HAP-1 (cell line): Measurements from ENCODE around the gene NKAPD1.

Experiments used
- DNase-seq, 2 experiments: peaks; one replicate each; pipeline ENCODE4 v3.0.0-alpha.2; 2016 to 2020; ENCODE audit warnings: low spot score in 2 of 2
- H3K27me3 ChIP-seq: fragments of 250-450 bp; sonication (Bioruptor Pico); 2 replicates; pipeline ENCODE4 v1.5.1; 2020; ENCODE audit warnings: low read depth, mild to moderate bottlenecking, moderate library complexity
- H3K36me3 ChIP-seq: fragments of 250-450 bp; sonication (Bioruptor Pico); replicated peaks from 2 replicates; pipeline ENCODE4 v1.5.1; 2020; ENCODE audit warnings: mild to moderate bottlenecking
- H3K4me1 ChIP-seq: fragments of 250-450 bp; sonication (Bioruptor Pico); 2 replicates; pipeline ENCODE4 v1.5.1; 2020; ENCODE audit warnings: mild to moderate bottlenecking
- H3K4me3 ChIP-seq: fragments of 250-450 bp; sonication (Bioruptor Pico); 2 replicates; pipeline ENCODE4 v1.5.1; 2020; ENCODE audit warnings: mild to moderate bottlenecking, moderate library complexity
- H3K9me3 ChIP-seq: fragments of 250-450 bp; sonication (Bioruptor Pico); 2 replicates; pipeline ENCODE4 v1.5.1; 2020; ENCODE audit warnings: mild to moderate bottlenecking, moderate library complexity
- in situ Hi-C: fragments of 300-500 bp; cut with MboI; formaldehyde crosslinking; loops from 3 replicates; pipeline ENCODE4 v1.14.3; 2020; ENCODE audit warnings: low sequenced_read_pairs, inconsistent platforms, mixed read lengths

The NKAPD1 gene

DNA sequence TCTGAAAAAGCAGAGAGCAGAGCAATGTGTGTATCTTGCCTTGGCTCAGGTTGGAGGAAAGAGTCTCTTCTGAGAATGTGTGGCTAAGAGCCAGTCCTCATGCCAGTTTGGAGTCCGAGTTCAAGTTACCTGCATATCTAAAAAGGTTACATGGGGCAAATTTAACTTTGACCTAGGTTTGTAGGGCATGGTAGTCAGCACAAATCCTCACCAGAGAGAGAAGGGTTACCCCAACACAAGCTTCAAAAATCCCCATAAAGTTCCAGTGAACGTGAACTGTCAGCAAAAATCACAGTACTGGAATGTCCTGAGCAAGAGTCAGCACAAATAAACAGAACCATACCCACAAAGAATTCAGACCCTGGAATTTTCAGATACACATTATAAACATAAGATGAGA, 26.4 kb downstream of the NKAPD1 start:
- in situ Hi-C loops = no loop called here
- H3K36me3 ChIP-seq = peaks cover 5% of the 10 kb centered on the region

DNA sequence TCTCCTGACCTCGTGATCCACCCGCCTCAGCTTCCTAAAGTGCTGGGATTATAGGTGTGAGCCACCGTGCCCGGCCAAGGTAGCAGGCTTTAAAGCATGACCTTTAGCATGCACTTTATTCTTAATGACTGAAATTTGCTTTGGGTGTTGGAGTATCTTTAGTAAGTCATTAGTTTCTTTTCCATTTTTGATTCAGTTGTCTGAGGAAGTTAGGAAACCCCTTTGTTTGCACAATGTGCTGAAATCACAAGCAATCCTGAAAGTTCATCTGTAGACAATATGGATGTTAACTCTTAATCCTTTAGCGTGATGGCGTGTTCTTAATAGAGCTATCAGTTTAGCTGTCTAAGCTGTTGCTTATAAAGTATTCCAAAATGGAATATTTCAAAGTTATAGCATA, 29.3 kb downstream of the NKAPD1 start:
- Histone ChIP-seq H3K36me3 (no peaks in the 10 kb centered on the region), H3K9me3 (no peaks in the 10 kb centered on the region), H3K4me1 (no peaks in the 10 kb centered on the region), H3K27me3 (no peaks in the 10 kb centered on the region), H3K4me3 (no peak overlapping the region)
- DNase-seq = no peak
- in situ Hi-C loops = no loop called here

More for the DNA sequence above, 26.4 kb downstream of the NKAPD1 start:
- Histone ChIP-seq H3K4me1 (no peaks in the 10 kb centered on the region), H3K9me3 (no peaks in the 10 kb centered on the region), H3K4me3 (no peak overlapping the region), H3K27me3 (no peaks in the 10 kb centered on the region)
- DNase-seq = no peak

DNA sequence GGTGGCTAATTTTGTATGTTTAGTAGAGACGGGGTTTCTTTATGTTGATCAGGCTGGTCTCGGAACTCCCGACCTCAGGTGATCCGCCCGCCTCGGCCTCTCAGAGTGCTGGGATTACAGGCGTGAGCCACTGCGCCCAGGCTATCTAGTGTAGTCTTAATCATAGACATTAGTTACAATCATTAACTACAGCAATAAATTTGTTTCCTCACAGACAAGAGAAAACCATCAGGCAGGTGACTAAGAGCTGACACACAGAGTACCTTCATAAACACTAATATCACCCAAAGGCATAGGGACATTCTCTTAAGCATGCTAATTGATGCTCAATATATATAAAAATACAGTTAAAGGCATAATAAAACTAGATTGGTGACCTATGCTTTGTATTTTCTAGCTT, 32.0 kb downstream of the NKAPD1 start:
- Histone ChIP-seq H3K9me3 (no peaks in the 10 kb centered on the region), H3K36me3 (no peaks in the 10 kb centered on the region), H3K4me3 (no peak overlapping the region), H3K27me3 (no peaks in the 10 kb centered on the region), H3K4me1 (no peaks in the 10 kb centered on the region)
- no peak for DNase-seq
- in situ Hi-C loops = no loop called here

DNA sequence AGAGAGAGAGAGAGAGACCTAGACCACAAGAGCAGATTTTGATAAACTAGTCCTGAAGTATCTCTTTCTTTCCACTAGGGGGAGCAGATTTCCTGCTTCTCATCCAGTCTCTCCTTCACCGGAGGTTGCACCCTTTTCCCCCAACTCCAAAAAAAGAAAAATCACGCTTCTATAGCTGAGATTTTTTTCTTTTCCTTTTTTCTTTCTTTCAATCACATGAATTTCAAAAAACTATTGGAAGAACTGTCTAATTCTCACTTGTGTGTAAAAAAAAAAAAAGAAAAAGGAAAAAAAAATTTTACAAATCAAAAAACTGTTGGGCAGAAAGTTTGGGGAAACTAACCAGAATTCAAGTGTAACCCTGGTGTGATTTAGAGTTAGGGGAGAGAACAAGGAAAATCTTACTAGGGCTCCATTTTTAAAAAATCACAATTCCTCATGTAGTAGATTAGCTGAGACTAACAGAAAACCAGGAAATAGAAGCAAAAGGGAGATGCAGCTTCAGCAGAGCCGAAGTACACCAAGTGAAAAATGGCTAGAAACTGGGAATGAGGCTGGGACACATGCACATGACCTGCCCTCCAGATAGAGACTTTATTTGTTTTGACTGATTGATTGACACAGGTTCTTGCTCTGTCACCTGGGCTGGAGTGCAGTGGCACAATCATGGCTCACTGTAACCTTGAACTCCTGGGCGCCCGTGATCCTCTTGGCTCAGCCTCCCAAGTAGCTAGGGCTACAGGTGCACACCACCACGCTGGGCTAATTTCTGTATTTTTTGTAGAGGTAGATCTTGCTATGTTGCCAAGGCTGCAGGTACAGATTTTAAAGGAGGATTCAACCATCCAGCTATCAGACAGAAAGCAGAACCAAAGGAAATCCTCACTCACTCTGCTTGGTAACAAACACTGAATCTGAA, 39.7 kb downstream of the NKAPD1 start:
- Histone ChIP-seq H3K9me3 (no peaks in the 10 kb centered on the region), H3K4me3 (no peak overlapping the region), H3K27me3 (no peaks in the 10 kb centered on the region), H3K36me3 (no peaks in the 10 kb centered on the region), H3K4me1 (no peaks in the 10 kb centered on the region)
- in situ Hi-C loops = no loop called here
- peak; percentile 21 to 70 for DNase-seq

DNA sequence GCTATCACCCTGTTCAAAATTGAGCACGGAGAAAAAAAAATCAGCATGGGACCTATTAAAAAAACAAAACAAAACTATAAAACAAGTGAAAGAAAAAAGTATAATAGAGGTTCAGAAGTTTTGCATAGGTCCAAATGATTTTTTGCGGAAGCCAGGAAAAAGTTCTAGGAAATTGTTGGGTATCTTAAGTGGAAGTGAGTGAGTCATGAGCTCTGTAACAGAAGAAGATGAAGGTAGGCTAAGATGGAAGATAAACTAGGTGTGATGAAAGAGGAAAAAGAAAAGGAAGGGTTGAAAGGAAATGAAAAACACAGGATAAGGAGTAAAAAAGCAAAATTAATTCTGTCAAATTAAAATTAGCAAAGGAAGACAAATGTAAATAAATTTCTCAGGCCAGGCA, 40.4 kb downstream of the NKAPD1 start:
- no peak overlapping the region for H3K4me3 ChIP-seq
- no peaks in the 10 kb centered on the region for H3K9me3 ChIP-seq
- no peak for DNase-seq
- H3K4me1 ChIP-seq = no peaks in the 10 kb centered on the region
- in situ Hi-C loops = no loop called here
- no peaks in the 10 kb centered on the region for H3K27me3 ChIP-seq
- H3K36me3 ChIP-seq = no peaks in the 10 kb centered on the region

DNA sequence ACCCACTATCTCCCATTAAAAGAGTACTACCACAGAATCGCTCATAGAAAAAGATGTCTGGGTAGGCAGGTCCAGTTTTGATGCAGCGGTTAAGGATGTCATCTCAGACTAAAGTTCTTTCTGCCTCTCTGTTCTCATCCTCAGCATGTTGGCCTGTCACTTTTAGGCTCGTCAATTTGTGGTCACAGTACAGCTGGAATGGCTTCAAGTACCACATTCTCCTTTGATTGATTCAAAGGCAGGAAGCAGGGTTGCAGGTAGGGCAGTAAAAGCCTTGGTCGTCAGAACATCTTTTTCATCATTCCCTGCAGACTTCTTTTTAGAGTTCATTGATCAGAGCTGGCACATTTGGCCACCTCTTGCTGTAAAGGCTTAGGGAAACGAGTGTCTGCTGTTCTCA, 41.3 kb downstream of the NKAPD1 start:
- no peaks in the 10 kb centered on the region for H3K36me3 ChIP-seq
- no peak overlapping the region for H3K4me3 ChIP-seq
- no peaks in the 10 kb centered on the region for H3K9me3 ChIP-seq
- no peak for DNase-seq
- no peaks in the 10 kb centered on the region for H3K4me1 ChIP-seq
- in situ Hi-C loops = no loop called here
- no peaks in the 10 kb centered on the region for H3K27me3 ChIP-seq

DNA sequence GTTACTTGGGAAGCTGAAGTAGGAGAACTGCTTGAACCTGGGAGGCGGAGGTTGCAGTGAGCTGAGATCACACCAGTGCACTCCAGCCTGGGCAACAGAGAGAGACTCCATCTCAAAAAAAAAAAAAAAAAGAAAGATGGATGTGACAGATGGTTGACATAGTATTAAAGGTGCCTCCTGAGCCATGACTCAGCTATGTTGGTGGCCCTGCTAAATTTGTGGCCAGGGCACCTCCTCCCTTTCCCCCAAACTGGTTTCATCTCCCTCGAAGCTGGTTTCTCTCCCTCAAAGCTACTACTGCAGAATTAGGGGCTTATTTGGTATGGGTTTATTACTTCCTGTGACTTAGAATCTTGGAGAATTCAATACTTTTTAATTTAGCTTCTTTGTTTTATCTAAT, 44.1 kb downstream of the NKAPD1 start:
- no peaks in the 10 kb centered on the region for H3K36me3 ChIP-seq
- no peaks in the 10 kb centered on the region for H3K4me1 ChIP-seq
- H3K4me3 ChIP-seq = no peak overlapping the region
- H3K27me3 ChIP-seq = no peaks in the 10 kb centered on the region
- no peak for DNase-seq
- in situ Hi-C loops = no loop called here
- no peaks in the 10 kb centered on the region for H3K9me3 ChIP-seq

DNA sequence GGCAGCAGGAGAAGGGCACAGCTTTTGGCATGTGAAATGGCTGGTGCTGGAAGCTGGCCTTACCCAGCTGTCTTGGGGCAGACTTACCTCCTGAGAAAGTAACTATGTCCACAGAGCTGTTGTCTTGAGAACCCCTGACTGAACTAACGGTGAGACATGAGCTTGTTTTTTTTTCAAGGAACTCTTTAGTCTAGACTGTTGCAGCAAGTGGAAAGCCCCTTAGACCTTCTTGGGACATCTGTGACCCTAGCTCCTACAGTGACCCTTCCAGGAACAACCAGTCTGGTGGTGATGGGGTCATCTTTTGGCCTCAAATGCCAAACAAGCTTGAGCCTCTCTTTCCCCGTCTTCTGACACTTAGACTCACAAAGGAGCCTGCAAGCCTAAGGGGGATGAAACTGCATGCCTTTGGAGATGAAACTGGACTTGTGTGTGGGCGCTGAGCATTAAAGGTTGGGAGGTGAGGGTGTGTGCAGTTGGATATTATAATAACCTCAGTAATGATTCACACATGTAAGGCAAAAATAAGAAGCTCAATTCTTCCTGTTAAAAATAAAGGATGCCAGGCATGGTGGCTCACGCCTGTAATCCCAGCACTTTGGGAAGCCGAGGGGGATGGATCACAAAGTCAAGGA, 48.0 kb downstream of the NKAPD1 start:
- Histone ChIP-seq H3K36me3 (no peaks in the 10 kb centered on the region), H3K27me3 (no peaks in the 10 kb centered on the region), H3K4me3 (no peak overlapping the region), H3K9me3 (no peaks in the 10 kb centered on the region), H3K4me1 (no peaks in the 10 kb centered on the region)
- in situ Hi-C loops = no loop called here
- no peak for DNase-seq

DNA sequence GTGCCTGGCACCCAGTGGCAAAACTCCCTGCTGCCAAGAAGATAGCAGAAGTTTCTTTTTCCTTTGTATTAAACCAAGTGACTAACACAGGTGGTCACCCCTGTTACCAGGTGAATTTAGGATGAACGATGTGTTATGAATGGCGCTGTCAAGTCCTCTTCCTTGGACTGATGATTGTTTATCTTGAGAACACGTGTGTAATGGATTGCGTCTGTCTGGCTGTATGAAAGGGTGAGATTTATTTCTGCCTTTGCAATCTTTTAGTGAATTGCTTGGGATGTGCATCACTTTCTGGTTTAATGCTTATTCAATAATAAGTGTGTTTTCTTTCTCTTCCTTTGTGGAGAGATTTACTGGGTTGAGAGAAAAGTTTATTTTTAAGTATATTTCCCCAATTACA, 49.0 kb downstream of the NKAPD1 start:
- in situ Hi-C loops = no loop called here
- no peaks in the 10 kb centered on the region for H3K9me3 ChIP-seq
- H3K4me3 ChIP-seq = no peak overlapping the region
- DNase-seq = no peak
- H3K4me1 ChIP-seq = no peaks in the 10 kb centered on the region
- no peaks in the 10 kb centered on the region for H3K27me3 ChIP-seq
- H3K36me3 ChIP-seq = no peaks in the 10 kb centered on the region

DNA sequence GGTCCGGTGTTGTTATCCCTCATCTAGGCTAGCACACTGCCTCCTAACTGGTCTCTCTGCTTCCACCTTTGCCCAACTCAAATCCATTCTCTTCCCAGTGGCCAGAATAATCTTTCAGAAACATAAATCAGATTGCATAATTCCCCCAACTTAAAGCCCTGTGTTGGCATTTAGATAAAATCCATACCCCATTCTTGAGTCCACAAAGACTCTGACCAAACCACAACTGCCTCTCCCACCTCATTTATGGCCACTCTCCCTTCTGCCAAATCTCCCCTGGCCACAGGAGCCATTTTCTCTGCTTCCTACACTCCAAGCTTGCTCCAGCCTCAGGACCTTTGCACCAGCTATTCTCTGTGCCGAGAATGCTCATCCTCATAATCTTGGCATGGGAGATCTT, 53.0 kb downstream of the NKAPD1 start:
- Histone ChIP-seq H3K4me1 (peaks cover 5% of the 10 kb centered on the region; the same call in 1 of the 2 replicates), H3K36me3 (no peaks in the 10 kb centered on the region), H3K27me3 (no peaks in the 10 kb centered on the region), H3K9me3 (no peaks in the 10 kb centered on the region), H3K4me3 (no peak overlapping the region)
- no peak for DNase-seq
- in situ Hi-C loops = no loop called here

DNA sequence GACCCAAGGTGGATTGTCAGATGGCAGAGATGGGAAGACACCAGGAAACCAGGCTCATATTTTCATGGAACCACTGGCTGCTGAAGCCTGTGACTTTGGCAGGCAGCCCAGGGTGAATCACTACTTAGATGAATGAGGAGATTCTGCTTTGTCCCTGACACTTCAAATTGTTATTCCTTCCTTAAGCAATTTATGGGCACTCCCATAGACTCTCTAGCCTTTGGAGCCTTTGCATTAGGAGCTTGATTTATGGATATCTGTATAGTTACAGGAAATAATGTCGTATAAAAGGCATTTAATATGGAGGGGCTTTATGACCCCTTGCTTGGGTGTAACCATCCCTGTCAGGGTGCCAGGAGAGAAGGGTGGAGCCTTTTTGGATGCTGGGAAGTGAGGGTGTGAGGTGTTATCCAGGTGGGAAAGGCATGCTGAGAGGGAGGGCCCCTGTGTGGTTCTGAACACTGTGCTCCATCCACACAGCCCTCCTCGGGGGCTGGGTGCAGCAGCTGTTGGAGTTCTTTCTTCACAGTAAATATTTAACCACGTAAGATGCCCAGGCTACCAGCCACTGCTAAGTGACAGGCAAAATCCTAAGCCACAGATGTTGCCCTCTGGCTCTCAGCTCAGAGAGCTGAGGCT, 54.5 kb downstream of the NKAPD1 start:
- Histone ChIP-seq H3K4me3 (no peak overlapping the region), H3K4me1 (peaks cover 5% of the 10 kb centered on the region; the same call in 1 of the 2 replicates), H3K27me3 (no peaks in the 10 kb centered on the region), H3K36me3 (no peaks in the 10 kb centered on the region), H3K9me3 (no peaks in the 10 kb centered on the region)
- in situ Hi-C loops = no loop called here
- DNase-seq = peak; percentile 17 to 50

DNA sequence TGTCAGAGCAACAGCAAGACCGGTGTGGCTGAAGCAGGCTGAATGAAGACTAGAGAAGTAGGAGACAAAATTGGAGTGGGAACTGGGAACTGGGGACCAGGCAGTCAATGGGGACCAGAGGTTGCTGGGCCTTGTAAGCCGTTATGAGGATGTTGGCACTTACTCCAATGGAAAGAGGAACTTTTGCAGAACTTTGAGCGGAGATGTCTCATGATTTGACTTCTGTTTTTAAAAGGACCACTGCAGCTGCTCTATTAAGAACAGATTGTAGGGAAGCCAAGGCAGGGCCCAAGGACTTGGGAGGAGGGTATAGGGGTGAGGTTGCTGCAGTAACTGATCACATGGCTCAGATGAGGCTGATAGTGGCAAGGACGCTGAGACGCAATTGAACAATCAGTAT, 55.6 kb downstream of the NKAPD1 start:
- H3K9me3 ChIP-seq = no peaks in the 10 kb centered on the region
- DNase-seq = no peak
- no peaks in the 10 kb centered on the region for H3K36me3 ChIP-seq
- no peak overlapping the region for H3K4me3 ChIP-seq
- H3K4me1 ChIP-seq = peaks cover 5% of the 10 kb centered on the region; the same call in 1 of the 2 replicates
- in situ Hi-C loops = no loop called here
- no peaks in the 10 kb centered on the region for H3K27me3 ChIP-seq

DNA sequence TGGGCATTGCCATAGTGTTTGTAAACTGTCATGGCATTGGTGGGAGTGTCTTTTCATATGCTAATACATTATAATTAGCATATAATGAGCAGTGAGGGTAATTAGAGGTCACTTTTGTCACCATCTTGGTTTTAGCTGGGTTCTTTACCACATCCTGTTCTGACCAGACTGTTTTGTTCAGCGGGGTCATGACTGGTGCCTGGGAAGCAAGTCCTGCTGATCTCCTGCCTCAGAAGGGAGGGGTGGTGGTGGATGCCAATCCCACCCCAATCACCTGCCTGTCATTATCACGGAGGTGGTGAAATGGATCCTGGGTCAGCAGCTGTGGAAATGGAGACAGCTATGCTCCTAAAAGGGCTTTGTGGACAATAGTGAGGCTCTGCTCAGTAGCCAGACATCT, 58.6 kb downstream of the NKAPD1 start:
- no peak for DNase-seq
- H3K27me3 ChIP-seq = no peaks in the 10 kb centered on the region
- in situ Hi-C loops = no loop called here
- no peaks in the 10 kb centered on the region for H3K9me3 ChIP-seq
- H3K4me3 ChIP-seq = no peak overlapping the region
- H3K4me1 ChIP-seq = peaks cover 5% of the 10 kb centered on the region; the same call in 1 of the 2 replicates
- H3K36me3 ChIP-seq = no peaks in the 10 kb centered on the region

DNA sequence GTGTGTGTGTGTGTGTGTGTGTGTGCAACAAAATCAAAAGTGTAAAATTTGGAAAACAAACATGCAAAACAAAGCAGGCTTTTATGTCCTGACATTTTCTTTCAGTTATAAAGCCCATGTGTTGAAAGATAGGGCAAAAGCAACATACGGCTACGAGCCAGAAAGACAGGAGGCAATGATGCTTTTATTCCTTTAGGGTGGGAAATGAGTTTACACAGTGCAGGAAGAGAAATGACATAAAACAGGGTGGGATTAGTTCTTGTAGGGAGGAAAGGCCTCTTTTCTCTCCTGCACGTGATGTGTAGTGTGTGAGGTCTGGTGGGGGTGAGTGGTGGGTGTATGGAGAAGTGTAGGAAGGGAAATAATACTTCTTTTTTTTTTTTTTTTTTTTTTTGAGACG, 60.4 kb downstream of the NKAPD1 start:
- no peaks in the 10 kb centered on the region for H3K36me3 ChIP-seq
- H3K4me1 ChIP-seq = peaks cover 5% of the 10 kb centered on the region; the same call in 1 of the 2 replicates
- in situ Hi-C loops = no loop called here
- H3K9me3 ChIP-seq = no peaks in the 10 kb centered on the region
- H3K27me3 ChIP-seq = no peaks in the 10 kb centered on the region
- H3K4me3 ChIP-seq = no peak overlapping the region
- DNase-seq = no peak
